Measurements from ENCODE around the gene NTRK2. TPM values are rescaled to one million over a fixed set of nuclear protein-coding genes. Genes with fewer than 3 reads are reported as not detected.

Gene NTRK2
- total RNA-seq, 1 experiment from 2014 or later = 0.06 TPM

- Histone ChIP-seq H3K27me3 (replicated peaks; ENCODE audit: insufficient read depth, low read depth, low read length, poor library complexity) (no peaks in the 10 kb centered on the region), H3K9me3 (ENCODE audit: low read depth, low read length, poor library complexity, severe bottlenecking) (no peaks in the 10 kb centered on the region), H3K4me1 (ENCODE audit: insufficient read depth, low read length, poor library complexity, severe bottlenecking) (no peaks in the 10 kb centered on the region), H3K27ac (ENCODE audit: low read depth, low read length, poor library complexity, severe bottlenecking) (no peak overlapping the region), H3K4me3 (ENCODE audit: low read depth, low read length, poor library complexity, severe bottlenecking) (no peak overlapping the region), H3K36me3 (ENCODE audit: insufficient read depth, low read length, poor library complexity, severe bottlenecking) (no peaks in the 10 kb centered on the region)
- intact Hi-C loops (cut with micrococcal nuclease; ENCODE audit: unreplicated experiment) = no loop called here
- CTCF ChIA-PET = interaction anchor here (0.7 kb wide), 1 partner anchor 392 kb away, joined by 3 read pairs; no protein-coding TSS in a partner anchor
- no TSS peak for BruUV-seq (replicated peaks)
- DNase-seq (ENCODE audit: low spot score) = peak; percentile 18
- POLR2A ChIA-PET (ENCODE audit: low non-redundant PET) = no interaction called here
- TF ChIP-seq, protein P1, sequence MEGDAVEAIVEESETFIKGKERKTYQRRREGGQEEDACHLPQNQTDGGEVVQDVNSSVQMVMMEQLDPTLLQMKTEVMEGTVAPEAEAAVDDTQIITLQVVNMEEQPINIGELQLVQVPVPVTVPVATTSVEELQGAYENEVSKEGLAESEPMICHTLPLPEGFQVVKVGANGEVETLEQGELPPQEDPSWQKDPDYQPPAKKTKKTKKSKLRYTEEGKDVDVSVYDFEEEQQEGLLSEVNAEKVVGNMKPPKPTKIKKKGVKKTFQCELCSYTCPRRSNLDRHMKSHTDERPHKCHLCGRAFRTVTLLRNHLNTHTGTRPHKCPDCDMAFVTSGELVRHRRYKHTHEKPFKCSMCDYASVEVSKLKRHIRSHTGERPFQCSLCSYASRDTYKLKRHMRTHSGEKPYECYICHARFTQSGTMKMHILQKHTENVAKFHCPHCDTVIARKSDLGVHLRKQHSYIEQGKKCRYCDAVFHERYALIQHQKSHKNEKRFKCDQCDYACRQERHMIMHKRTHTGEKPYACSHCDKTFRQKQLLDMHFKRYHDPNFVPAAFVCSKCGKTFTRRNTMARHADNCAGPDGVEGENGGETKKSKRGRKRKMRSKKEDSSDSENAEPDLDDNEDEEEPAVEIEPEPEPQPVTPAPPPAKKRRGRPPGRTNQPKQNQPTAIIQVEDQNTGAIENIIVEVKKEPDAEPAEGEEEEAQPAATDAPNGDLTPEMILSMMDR (conservative IDR thresholded peaks at IDR 0.05; ENCODE audit: low read depth, low read length) = no peak
- no peak for TF ChIP-seq EZH2 (IDR thresholded peaks at IDR 0.05; ENCODE audit: borderline replicate concordance, low read depth, low read length, poor library complexity, severe bottlenecking)
Observed at GRCh38 chr9:84856181-84856632, 186.7 kb downstream of the NTRK2 start.

- Histone ChIP-seq H3K27me3 (replicated peaks; ENCODE audit: insufficient read depth, low read depth, low read length, poor library complexity) (no peaks in the 10 kb centered on the region), H3K36me3 (ENCODE audit: insufficient read depth, low read length, poor library complexity, severe bottlenecking) (no peaks in the 10 kb centered on the region), H3K4me3 (ENCODE audit: low read depth, low read length, poor library complexity, severe bottlenecking) (no peak overlapping the region), H3K27ac (ENCODE audit: low read depth, low read length, poor library complexity, severe bottlenecking) (no peak overlapping the region), H3K9me3 (ENCODE audit: low read depth, low read length, poor library complexity, severe bottlenecking) (no peaks in the 10 kb centered on the region), H3K4me1 (ENCODE audit: insufficient read depth, low read length, poor library complexity, severe bottlenecking) (no peaks in the 10 kb centered on the region)
- CTCF ChIA-PET = interaction anchor here (0.7 kb wide), 1 partner anchor 393 kb away, joined by 3 read pairs; no protein-coding TSS in a partner anchor
- no peak for TF ChIP-seq EZH2 (IDR thresholded peaks at IDR 0.05; ENCODE audit: borderline replicate concordance, low read depth, low read length, poor library complexity, severe bottlenecking)
- TF ChIP-seq, protein P1 (conservative IDR thresholded peaks at IDR 0.05; ENCODE audit: low read depth, low read length) = no peak
- peak; percentile 10 for DNase-seq (ENCODE audit: low spot score)
- POLR2A ChIA-PET (ENCODE audit: low non-redundant PET) = no interaction called here
- no TSS peak for BruUV-seq (replicated peaks)
- intact Hi-C loops (cut with micrococcal nuclease; ENCODE audit: unreplicated experiment) = no loop called here
Observed at GRCh38 chr9:84857211-84857610, 187.7 kb downstream of the NTRK2 start.

DNA sequence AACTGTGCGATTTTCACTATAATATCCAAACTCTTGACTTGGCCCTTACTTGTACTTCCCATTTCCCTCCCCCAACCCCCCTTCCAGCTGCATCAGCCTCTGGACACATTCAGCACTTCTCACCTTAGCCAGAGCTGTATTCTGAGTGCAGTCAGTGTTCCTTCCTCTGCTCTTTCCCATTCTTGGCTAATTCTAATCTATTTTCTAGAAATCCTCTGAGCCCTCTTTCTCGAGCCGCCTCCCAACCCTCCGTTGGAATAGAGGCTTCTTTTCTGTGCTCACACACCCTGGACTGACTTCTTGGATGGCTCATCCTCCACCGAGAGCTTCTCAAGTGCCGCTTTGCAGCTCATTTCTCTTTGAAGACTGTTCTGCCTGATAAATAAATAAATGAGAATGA, 188.8 kb downstream of the NTRK2 start:
- no peaks in the 10 kb centered on the region for H3K36me3 ChIP-seq (ENCODE audit: insufficient read depth, low read length, poor library complexity, severe bottlenecking)
- CTCF ChIA-PET = no interaction called here
- POLR2A ChIA-PET (ENCODE audit: low non-redundant PET) = no interaction called here
- no peak overlapping the region for H3K27ac ChIP-seq (ENCODE audit: low read depth, low read length, poor library complexity, severe bottlenecking)
- TF ChIP-seq, protein P1 (conservative IDR thresholded peaks at IDR 0.05; ENCODE audit: low read depth, low read length) = no peak
- TF ChIP-seq EZH2 (IDR thresholded peaks at IDR 0.05; ENCODE audit: borderline replicate concordance, low read depth, low read length, poor library complexity, severe bottlenecking) = no peak
- H3K27me3 ChIP-seq (replicated peaks; ENCODE audit: insufficient read depth, low read depth, low read length, poor library complexity) = no peaks in the 10 kb centered on the region
- H3K4me3 ChIP-seq (ENCODE audit: low read depth, low read length, poor library complexity, severe bottlenecking) = no peak overlapping the region
- no peaks in the 10 kb centered on the region for H3K9me3 ChIP-seq (ENCODE audit: low read depth, low read length, poor library complexity, severe bottlenecking)
- DNase-seq (ENCODE audit: low spot score) = no peak
- intact Hi-C loops (cut with micrococcal nuclease; ENCODE audit: unreplicated experiment) = no loop called here
- no TSS peak for BruUV-seq (replicated peaks)
- no peaks in the 10 kb centered on the region for H3K4me1 ChIP-seq (ENCODE audit: insufficient read depth, low read length, poor library complexity, severe bottlenecking)

Data from A673 (cell line).